Mucosa of stomach (tissue), 1 donor: ENCODE measurements around the gene MTNR1B.

ENCODE experiments used
- H3K27me3 ChIP-seq: one replicate; pipeline ENCODE4 v1.7.0; 2013; ENCODE audit warnings: mild to moderate bottlenecking, low read length; ENCODE audit not compliant: control insufficient read depth, insufficient read depth
- H3K36me3 ChIP-seq: one replicate; pipeline ENCODE4 v1.7.0; 2013; ENCODE audit warnings: low read length; ENCODE audit not compliant: control insufficient read depth, insufficient read depth
- H3K4me1 ChIP-seq: one replicate; pipeline ENCODE4 v1.7.0; 2013; ENCODE audit warnings: mild to moderate bottlenecking, low read length; ENCODE audit not compliant: control insufficient read depth, insufficient read depth
- H3K4me3 ChIP-seq: one replicate; pipeline ENCODE4 v1.7.0; 2013; ENCODE audit warnings: low read length
- H3K9ac ChIP-seq: one replicate; pipeline ENCODE4 v1.7.0; 2013; ENCODE audit warnings: mild to moderate bottlenecking, low read length, moderate library complexity
- H3K9me3 ChIP-seq: one replicate; pipeline ENCODE4 v1.7.0; 2013; ENCODE audit warnings: mild to moderate bottlenecking, low read length, moderate library complexity; ENCODE audit not compliant: control insufficient read depth
- donor health status: Pancreatic carcinoma.

Gene MTNR1B

GRCh38 chr11:92980312-92980711 lies 10.9 kb downstream of the MTNR1B start:
- Histone ChIP-seq H3K4me1 (no peaks in the 10 kb centered on the region), H3K27me3 (no peaks in the 10 kb centered on the region), H3K4me3 (no peak overlapping the region), H3K9me3 (no peaks in the 10 kb centered on the region), H3K9ac (no peak overlapping the region), H3K36me3 (no peaks in the 10 kb centered on the region)

GRCh38 chr11:92981508-92982043 lies 12.1 kb downstream of the MTNR1B start:
- H3K9ac ChIP-seq: no peak overlapping the region
- no peaks in the 10 kb centered on the region for H3K27me3 ChIP-seq
- no peaks in the 10 kb centered on the region for H3K36me3 ChIP-seq
- H3K9me3 ChIP-seq: no peaks in the 10 kb centered on the region
- no peaks in the 10 kb centered on the region for H3K4me1 ChIP-seq
- H3K4me3 ChIP-seq: no peak overlapping the region

- no peaks in the 10 kb centered on the region for H3K36me3 ChIP-seq
- H3K9me3 ChIP-seq: no peaks in the 10 kb centered on the region
- H3K9ac ChIP-seq: no peak overlapping the region
- H3K4me1 ChIP-seq: no peaks in the 10 kb centered on the region
- no peaks in the 10 kb centered on the region for H3K27me3 ChIP-seq
- no peak overlapping the region for H3K4me3 ChIP-seq
Observed at GRCh38 chr11:92986585-92986984, 17.1 kb downstream of the MTNR1B start.

GRCh38 chr11:92993004-92993403 lies 23.6 kb downstream of the MTNR1B start:
- no peaks in the 10 kb centered on the region for H3K9me3 ChIP-seq
- H3K4me1 ChIP-seq: no peaks in the 10 kb centered on the region
- no peaks in the 10 kb centered on the region for H3K36me3 ChIP-seq
- no peaks in the 10 kb centered on the region for H3K27me3 ChIP-seq
- H3K4me3 ChIP-seq: no peak overlapping the region
- H3K9ac ChIP-seq: no peak overlapping the region

GRCh38 chr11:93000511-93001476 lies 31.3 kb downstream of the MTNR1B start:
- Histone ChIP-seq H3K9ac (no peak overlapping the region), H3K27me3 (no peaks in the 10 kb centered on the region), H3K9me3 (no peaks in the 10 kb centered on the region), H3K36me3 (no peaks in the 10 kb centered on the region), H3K4me1 (no peaks in the 10 kb centered on the region), H3K4me3 (no peak overlapping the region)

GRCh38 chr11:93001806-93002205 lies 32.4 kb downstream of the MTNR1B start:
- Histone ChIP-seq H3K4me1 (no peaks in the 10 kb centered on the region), H3K27me3 (no peaks in the 10 kb centered on the region), H3K4me3 (no peak overlapping the region), H3K9me3 (no peaks in the 10 kb centered on the region), H3K9ac (no peak overlapping the region), H3K36me3 (no peaks in the 10 kb centered on the region)

GRCh38 chr11:93002380-93002779 lies 32.9 kb downstream of the MTNR1B start:
- Histone ChIP-seq H3K4me1 (no peaks in the 10 kb centered on the region), H3K27me3 (no peaks in the 10 kb centered on the region), H3K4me3 (no peak overlapping the region), H3K9ac (no peak overlapping the region), H3K9me3 (no peaks in the 10 kb centered on the region), H3K36me3 (no peaks in the 10 kb centered on the region)

- Histone ChIP-seq H3K36me3 (no peaks in the 10 kb centered on the region), H3K4me1 (no peaks in the 10 kb centered on the region), H3K9ac (no peak overlapping the region), H3K4me3 (no peak overlapping the region), H3K27me3 (no peaks in the 10 kb centered on the region), H3K9me3 (no peaks in the 10 kb centered on the region)
Observed at GRCh38 chr11:93005239-93005638, 35.8 kb downstream of the MTNR1B start.

GRCh38 chr11:93013646-93014045 lies 44.2 kb downstream of the MTNR1B start:
- H3K9me3 ChIP-seq: no peaks in the 10 kb centered on the region
- H3K4me3 ChIP-seq: no peak overlapping the region

GRCh38 chr11:93016595-93016994 lies 47.1 kb downstream of the MTNR1B start:
- Histone ChIP-seq H3K4me3 (no peak overlapping the region), H3K36me3 (no peaks in the 10 kb centered on the region), H3K27me3 (no peaks in the 10 kb centered on the region), H3K9me3 (no peaks in the 10 kb centered on the region), H3K4me1 (no peaks in the 10 kb centered on the region), H3K9ac (no peak overlapping the region)

More at GRCh38 chr11:93013646-93014045, 44.2 kb downstream of the MTNR1B start:
- H3K4me1 ChIP-seq: no peaks in the 10 kb centered on the region
- no peaks in the 10 kb centered on the region for H3K27me3 ChIP-seq
- no peak overlapping the region for H3K9ac ChIP-seq
- H3K36me3 ChIP-seq: no peaks in the 10 kb centered on the region

GRCh38 chr11:93017821-93018690 lies 48.6 kb downstream of the MTNR1B start:
- H3K36me3 ChIP-seq: no peaks in the 10 kb centered on the region
- H3K27me3 ChIP-seq: no peaks in the 10 kb centered on the region

More at GRCh38 chr11:93017821-93018690, 48.6 kb downstream of the MTNR1B start:
- H3K9me3 ChIP-seq: no peaks in the 10 kb centered on the region
- no peak overlapping the region for H3K9ac ChIP-seq
- H3K4me3 ChIP-seq: no peak overlapping the region
- H3K4me1 ChIP-seq: no peaks in the 10 kb centered on the region
